Neural cell (in vitro differentiated cells): ENCODE results near the gene GPRIN1.

Experiments used
- EP300 ChIP-seq: fragments of 450-650 bp; conservative IDR thresholded peaks from 2 replicates; pipeline ENCODE4 v1.6.1; 2014; ENCODE audit warnings: antibody characterized with exemption, mild to moderate bottlenecking, moderate library complexity; ENCODE audit not compliant: poor library complexity, severe bottlenecking
- EZH2 ChIP-seq: fragments of 200-600, 300-800 bp; shearing (Covaris generic), sonication (generic); IDR thresholded peaks from 2 replicates; pipeline ENCODE4 v1.6.1; 2014; ENCODE audit warnings: antibody characterized with exemption, low read length, borderline replicate concordance, mild to moderate bottlenecking; ENCODE audit not compliant: insufficient read depth, poor library complexity, severe bottlenecking
- MXI1 ChIP-seq: fragments of 450-650 bp; conservative IDR thresholded peaks from 2 replicates; pipeline ENCODE4 v1.6.1; 2014; ENCODE audit warnings: antibody characterized with exemption, mild to moderate bottlenecking; ENCODE audit not compliant: poor library complexity, severe bottlenecking
- POLR2AphosphoS5 ChIP-seq: IDR thresholded peaks from 2 replicates; pipeline ENCODE4 v1.6.1; 2012
- RAD21 ChIP-seq: fragments of 450-650 bp; conservative IDR thresholded peaks from 2 replicates; pipeline ENCODE4 v1.6.1; 2014; ENCODE audit warnings: antibody characterized with exemption, mild to moderate bottlenecking, moderate library complexity
- SMC3 ChIP-seq: fragments of 450-650 bp; conservative IDR thresholded peaks from 2 replicates; pipeline ENCODE4 v1.6.1; 2014; ENCODE audit warnings: antibody characterized with exemption, mild to moderate bottlenecking, moderate library complexity; ENCODE audit not compliant: poor library complexity
- TAF1 ChIP-seq: IDR thresholded peaks from 2 replicates; pipeline ENCODE4 v1.6.1; 2012; ENCODE audit warnings: low read depth
- TF ChIP-seq, protein P1 (sequence below): IDR thresholded peaks from 2 replicates; pipeline ENCODE4 v1.6.1; 2012; ENCODE audit warnings: borderline replicate concordance
- TF ChIP-seq, protein P2 (sequence below): fragments of 450-650 bp; IDR thresholded peaks from 2 replicates; pipeline ENCODE4 v1.5.1; 2014; ENCODE audit warnings: antibody characterized with exemption, mild to moderate bottlenecking, moderate library complexity; ENCODE audit not compliant: poor library complexity, severe bottlenecking

DNA sequence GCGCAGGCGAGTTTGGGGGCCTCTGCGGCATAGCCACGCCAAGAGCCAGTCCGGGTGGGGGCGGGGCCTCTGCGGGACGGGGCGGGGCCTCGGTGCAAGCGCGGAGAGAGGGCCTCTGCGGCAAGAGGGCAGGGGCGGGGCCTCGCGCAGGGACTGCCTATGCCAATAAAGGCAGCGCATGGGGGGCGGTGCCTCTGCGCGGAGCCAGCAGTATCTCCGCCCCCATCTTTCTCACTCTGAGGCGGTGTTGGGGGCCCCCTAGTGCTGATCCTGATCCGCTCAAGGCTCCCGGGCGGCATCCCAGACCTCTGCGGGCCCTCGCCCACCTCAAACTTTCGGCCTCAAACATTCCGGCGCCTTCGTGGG lies 9.2 kb upstream of the GPRIN1 start:
- TF ChIP-seq EZH2 (no peak), EP300 (no peak), POLR2AphosphoS5 (no peak), MXI1 (no peak), SMC3 (peak; percentile 65), RAD21 (peak; percentile 76), TAF1 (no peak)
- TF ChIP-seq, protein P1, sequence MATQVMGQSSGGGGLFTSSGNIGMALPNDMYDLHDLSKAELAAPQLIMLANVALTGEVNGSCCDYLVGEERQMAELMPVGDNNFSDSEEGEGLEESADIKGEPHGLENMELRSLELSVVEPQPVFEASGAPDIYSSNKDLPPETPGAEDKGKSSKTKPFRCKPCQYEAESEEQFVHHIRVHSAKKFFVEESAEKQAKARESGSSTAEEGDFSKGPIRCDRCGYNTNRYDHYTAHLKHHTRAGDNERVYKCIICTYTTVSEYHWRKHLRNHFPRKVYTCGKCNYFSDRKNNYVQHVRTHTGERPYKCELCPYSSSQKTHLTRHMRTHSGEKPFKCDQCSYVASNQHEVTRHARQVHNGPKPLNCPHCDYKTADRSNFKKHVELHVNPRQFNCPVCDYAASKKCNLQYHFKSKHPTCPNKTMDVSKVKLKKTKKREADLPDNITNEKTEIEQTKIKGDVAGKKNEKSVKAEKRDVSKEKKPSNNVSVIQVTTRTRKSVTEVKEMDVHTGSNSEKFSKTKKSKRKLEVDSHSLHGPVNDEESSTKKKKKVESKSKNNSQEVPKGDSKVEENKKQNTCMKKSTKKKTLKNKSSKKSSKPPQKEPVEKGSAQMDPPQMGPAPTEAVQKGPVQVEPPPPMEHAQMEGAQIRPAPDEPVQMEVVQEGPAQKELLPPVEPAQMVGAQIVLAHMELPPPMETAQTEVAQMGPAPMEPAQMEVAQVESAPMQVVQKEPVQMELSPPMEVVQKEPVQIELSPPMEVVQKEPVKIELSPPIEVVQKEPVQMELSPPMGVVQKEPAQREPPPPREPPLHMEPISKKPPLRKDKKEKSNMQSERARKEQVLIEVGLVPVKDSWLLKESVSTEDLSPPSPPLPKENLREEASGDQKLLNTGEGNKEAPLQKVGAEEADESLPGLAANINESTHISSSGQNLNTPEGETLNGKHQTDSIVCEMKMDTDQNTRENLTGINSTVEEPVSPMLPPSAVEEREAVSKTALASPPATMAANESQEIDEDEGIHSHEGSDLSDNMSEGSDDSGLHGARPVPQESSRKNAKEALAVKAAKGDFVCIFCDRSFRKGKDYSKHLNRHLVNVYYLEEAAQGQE: no peak
- TF ChIP-seq, protein P2, sequence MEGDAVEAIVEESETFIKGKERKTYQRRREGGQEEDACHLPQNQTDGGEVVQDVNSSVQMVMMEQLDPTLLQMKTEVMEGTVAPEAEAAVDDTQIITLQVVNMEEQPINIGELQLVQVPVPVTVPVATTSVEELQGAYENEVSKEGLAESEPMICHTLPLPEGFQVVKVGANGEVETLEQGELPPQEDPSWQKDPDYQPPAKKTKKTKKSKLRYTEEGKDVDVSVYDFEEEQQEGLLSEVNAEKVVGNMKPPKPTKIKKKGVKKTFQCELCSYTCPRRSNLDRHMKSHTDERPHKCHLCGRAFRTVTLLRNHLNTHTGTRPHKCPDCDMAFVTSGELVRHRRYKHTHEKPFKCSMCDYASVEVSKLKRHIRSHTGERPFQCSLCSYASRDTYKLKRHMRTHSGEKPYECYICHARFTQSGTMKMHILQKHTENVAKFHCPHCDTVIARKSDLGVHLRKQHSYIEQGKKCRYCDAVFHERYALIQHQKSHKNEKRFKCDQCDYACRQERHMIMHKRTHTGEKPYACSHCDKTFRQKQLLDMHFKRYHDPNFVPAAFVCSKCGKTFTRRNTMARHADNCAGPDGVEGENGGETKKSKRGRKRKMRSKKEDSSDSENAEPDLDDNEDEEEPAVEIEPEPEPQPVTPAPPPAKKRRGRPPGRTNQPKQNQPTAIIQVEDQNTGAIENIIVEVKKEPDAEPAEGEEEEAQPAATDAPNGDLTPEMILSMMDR: peak; percentile 72
